Tibial nerve (tissue), 3 donors: Measurements from ENCODE around the gene COPZ1.

Source experiments
- CTCF ChIP-seq, 5 experiments: fragments of 200-600 bp in 3 of 5; fragments of 450-650 bp in 2 of 5; sonication (generic) in 3 of 5; IDR thresholded peaks; one replicate each; pipeline ENCODE4 v1.5.1; 2016 to 2019; ENCODE audit warnings: antibody characterized with exemption in 5 of 5, mild to moderate bottlenecking in 3 of 5, moderate library complexity in 2 of 5
- POLR2A ChIP-seq, 2 donors: fragments of 450-650 bp; IDR thresholded peaks; one replicate each; pipeline ENCODE4 v1.6.1; 2017; ENCODE audit warnings: antibody characterized with exemption in 2 of 2, mild to moderate bottlenecking in 2 of 2, moderate library complexity in 2 of 2

DNA sequence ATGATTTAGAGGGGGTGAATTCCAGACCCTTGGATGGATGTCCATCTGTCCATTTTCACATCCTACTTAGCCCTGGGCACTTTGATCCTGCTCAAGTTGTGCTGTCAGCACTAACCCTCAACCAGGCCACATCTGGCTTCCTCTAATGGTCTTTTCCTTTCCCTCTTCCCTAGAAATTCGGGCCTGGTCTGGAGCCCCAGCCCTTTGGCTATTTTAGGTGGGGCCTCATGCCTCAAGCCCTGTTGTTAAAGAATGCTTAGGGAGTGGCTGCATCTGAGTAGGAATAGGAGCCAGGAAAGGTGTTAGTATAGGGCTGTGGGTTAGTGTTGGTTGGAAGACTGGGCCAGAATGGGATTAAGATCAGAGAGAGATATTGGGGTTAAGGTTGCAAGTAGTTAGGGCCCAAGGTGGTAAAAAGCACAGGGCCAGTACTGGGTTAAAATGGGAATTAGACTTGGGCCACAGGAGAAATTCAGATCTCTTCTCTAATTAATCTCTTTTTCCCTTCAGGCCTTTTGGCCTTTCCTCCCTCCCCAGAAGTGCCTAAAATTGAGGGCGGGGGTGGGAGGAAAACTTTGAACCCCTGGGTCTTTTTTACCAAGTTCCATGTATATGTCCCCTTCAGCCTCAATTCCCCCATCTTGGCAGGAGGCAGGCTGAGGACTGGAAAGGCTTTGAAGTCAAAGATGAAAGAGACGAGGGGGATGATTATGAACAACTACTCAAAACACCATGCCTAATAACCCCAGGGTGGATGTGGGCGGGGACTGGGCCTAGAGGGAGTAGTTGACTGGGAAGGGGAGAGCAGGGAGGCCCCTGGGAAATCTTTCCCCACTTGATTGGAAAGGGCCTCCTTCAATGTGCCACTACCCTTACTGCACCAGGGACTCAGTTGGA, 63.6 kb downstream of the COPZ1 start:
- no peak for TF ChIP-seq POLR2A (IDR thresholded peaks at IDR 0.05)
- TF ChIP-seq CTCF (IDR thresholded peaks at IDR 0.05): no peak
